HEK293 (cell line): ENCODE measurements around the gene TNS1.

ENCODE experiments used
- CTCF ChIA-PET: fragments of 350-600 bp; formaldehyde crosslinking; extraction: SDS; loops from one replicate; lab custom pipeline; 2021; ENCODE audit warnings: antibody characterized with exemption; lab: Yijun Ruan, JAX
- POLR2A ChIA-PET: fragments of 300-600 bp; formaldehyde crosslinking; extraction: SDS; loops from one replicate; lab custom pipeline; 2020; ENCODE audit warnings: antibody characterized with exemption, inconsistent platforms; lab: Yijun Ruan, JAX
- H3K27ac ChIP-seq: fragments of 200-500 bp; sonication (Bioruptor generic); 2 replicates; pipeline ENCODE4 v1.5.1; 2014; ENCODE audit warnings: low read depth, low read length, control low read depth, inconsistent platforms; ENCODE audit errors: extremely low read depth
- H3K36me3 ChIP-seq, 2 experiments: fragments of 200-500 bp in 1 of 2; sonication (Bioruptor generic) in 1 of 2; 1 replicate in 1 of 2; 2 replicates in 1 of 2; pipeline ENCODE4 v1.5.1; 2014 to 2017; ENCODE audit warnings: inconsistent platforms in 2 of 2, low read length in 2 of 2; ENCODE audit not compliant: control insufficient read depth in 2 of 2, insufficient read depth in 1 of 2
- H3K4me1 ChIP-seq: fragments of 200-500 bp; sonication (Bioruptor generic); 2 replicates; pipeline ENCODE4 v1.5.1; 2014; ENCODE audit warnings: mild to moderate bottlenecking, low read length, inconsistent platforms; ENCODE audit not compliant: control insufficient read depth, insufficient read depth
- H3K4me3 ChIP-seq: 2 replicates; pipeline ENCODE4 v1.5.1; 2011; ENCODE audit warnings: low read depth, mild to moderate bottlenecking, control low read depth, low read length, moderate library complexity
- H3K9me3 ChIP-seq: fragments of 200-500 bp; sonication (Bioruptor generic); 2 replicates; pipeline ENCODE4 v1.5.1; 2014; ENCODE audit warnings: low read depth, low read length, inconsistent platforms; ENCODE audit not compliant: control insufficient read depth, insufficient read depth
- BCL11B ChIP-seq: fragments of 450-650 bp; formaldehyde crosslinking; IDR thresholded peaks from 2 replicates; pipeline ENCODE4 v1.5.1; 2016; ENCODE audit warnings: low read depth, missing biosample characterization, missing genetic modification characterization
- GLI2 ChIP-seq: fragments of 450-650 bp; formaldehyde crosslinking; IDR thresholded peaks from 2 replicates; pipeline ENCODE4; 2017; ENCODE audit warnings: missing biosample characterization, missing genetic modification characterization, low read depth, borderline replicate concordance
- KLF17 ChIP-seq: fragments of 450-650 bp; formaldehyde crosslinking; IDR thresholded peaks from 2 replicates; pipeline ENCODE4 v1.5.1; 2016; ENCODE audit warnings: missing biosample characterization, missing genetic modification characterization
- KLF8 ChIP-seq: fragments of 450-650 bp; formaldehyde crosslinking; IDR thresholded peaks from 2 replicates; pipeline ENCODE4 v1.5.1; 2016; ENCODE audit warnings: missing biosample characterization, missing genetic modification characterization
- PRDM10 ChIP-seq: fragments of 450-650 bp; formaldehyde crosslinking; IDR thresholded peaks from 2 replicates; pipeline ENCODE4 v1.5.1; 2016; ENCODE audit warnings: missing biosample characterization, missing genetic modification characterization
- SALL2 ChIP-seq: fragments of 450-650 bp; formaldehyde crosslinking; IDR thresholded peaks from 2 replicates; pipeline ENCODE4 v1.5.0; 2017; ENCODE audit warnings: missing biosample characterization, mild to moderate bottlenecking, missing genetic modification characterization, borderline replicate concordance
- ZBTB10 ChIP-seq: fragments of 450-650 bp; formaldehyde crosslinking; IDR thresholded peaks from 2 replicates; pipeline ENCODE4 v1.5.1; 2016; ENCODE audit warnings: missing biosample characterization, missing genetic modification characterization
- ZNF121 ChIP-seq: fragments of 450-650 bp; formaldehyde crosslinking; IDR thresholded peaks from 2 replicates; pipeline ENCODE4 v1.5.1; 2016; ENCODE audit warnings: missing biosample characterization, missing genetic modification characterization
- ZNF16 ChIP-seq: fragments of 450-650 bp; formaldehyde crosslinking; IDR thresholded peaks from 2 replicates; pipeline ENCODE4 v1.5.1; 2016; ENCODE audit warnings: low read depth, missing biosample characterization, missing genetic modification characterization
- ZNF169 ChIP-seq: fragments of 450-650 bp; formaldehyde crosslinking; IDR thresholded peaks from 2 replicates; pipeline ENCODE4 v1.5.1; 2016; ENCODE audit warnings: missing biosample characterization, missing genetic modification characterization
- ZNF23 ChIP-seq: fragments of 450-650 bp; formaldehyde crosslinking; IDR thresholded peaks from 2 replicates; pipeline ENCODE4 v1.5.1; 2016; ENCODE audit warnings: missing biosample characterization, missing genetic modification characterization, borderline replicate concordance
- ZNF248 ChIP-seq: fragments of 450-650 bp; formaldehyde crosslinking; IDR thresholded peaks from 2 replicates; pipeline ENCODE4 v1.5.1; 2017; ENCODE audit warnings: missing biosample characterization, missing genetic modification characterization
- ZNF433 ChIP-seq: fragments of 450-650 bp; formaldehyde crosslinking; IDR thresholded peaks from 2 replicates; pipeline ENCODE4 v1.5.1; 2016; ENCODE audit warnings: missing biosample characterization, missing genetic modification characterization, low read depth
- ZNF48 ChIP-seq: fragments of 450-650 bp; formaldehyde crosslinking; IDR thresholded peaks from 2 replicates; pipeline ENCODE4 v1.5.1; 2016; ENCODE audit warnings: missing biosample characterization, missing genetic modification characterization
- ZNF548 ChIP-seq: fragments of 450-650 bp; formaldehyde crosslinking; IDR thresholded peaks from 2 replicates; pipeline ENCODE4 v1.5.1; 2016; ENCODE audit warnings: missing biosample characterization, missing genetic modification characterization
- ZNF645 ChIP-seq: fragments of 450-650 bp; formaldehyde crosslinking; IDR thresholded peaks from 2 replicates; pipeline ENCODE4; 2016; ENCODE audit warnings: missing biosample characterization, missing genetic modification characterization
- ZNF660 ChIP-seq: fragments of 450-650 bp; IDR thresholded peaks from 2 replicates; pipeline ENCODE4 v1.5.1; 2018; ENCODE audit warnings: missing biosample characterization, mild to moderate bottlenecking, missing genetic modification characterization
- ZNF704 ChIP-seq: fragments of 450-650 bp; formaldehyde crosslinking; IDR thresholded peaks from 2 replicates; pipeline ENCODE4 v1.5.1; 2016; ENCODE audit warnings: missing biosample characterization, missing genetic modification characterization
- ZNF843 ChIP-seq: fragments of 450-650 bp; formaldehyde crosslinking; IDR thresholded peaks from 2 replicates; pipeline ENCODE4 v1.5.1; 2016; ENCODE audit warnings: missing biosample characterization, missing genetic modification characterization
- ZSCAN5A ChIP-seq: fragments of 450-650 bp; formaldehyde crosslinking; IDR thresholded peaks from 2 replicates; pipeline ENCODE4 v1.5.1; 2016; ENCODE audit warnings: missing biosample characterization, missing genetic modification characterization

The TNS1 gene

GRCh38 chr2:217981084-217981730 lies 21.6 kb downstream of the TNS1 start:
- Histone ChIP-seq H3K4me3 (no peak overlapping the region), H3K4me1 (peaks cover 3% of the 10 kb centered on the region; the same call in 1 of the 2 replicates), H3K9me3 (no peaks in the 10 kb centered on the region), H3K27ac (no peak overlapping the region), H3K36me3 (no peaks in the 10 kb centered on the region)
- CTCF ChIA-PET: no interaction called here
- POLR2A ChIA-PET: interaction anchor here (0.7 kb wide), 1 partner anchor 26 kb away, joined by 5 read pairs; no protein-coding TSS in a partner anchor
- no peak for TF ChIP-seq KLF17 (tag by site-specific recombination)
- TF ChIP-seq ZNF169 (tag by site-specific recombination): no peak
- TF ChIP-seq KLF8 (tag by site-specific recombination): no peak
- no peak for TF ChIP-seq BCL11B
- TF ChIP-seq PRDM10 (tag by site-specific recombination): no peak
- TF ChIP-seq GLI2 (tag by site-specific recombination): no peak
- no peak for TF ChIP-seq ZNF48 (tag by site-specific recombination)
- TF ChIP-seq ZNF121 (tag by site-specific recombination): no peak
- no peak for TF ChIP-seq ZNF16 (tag by site-specific recombination)
- no peak for TF ChIP-seq SALL2 (tag by site-specific recombination)
- TF ChIP-seq ZNF645 (tag by site-specific recombination): no peak
- no peak for TF ChIP-seq ZNF660 (tag by site-specific recombination)
- TF ChIP-seq ZNF23 (tag by site-specific recombination): no peak
- TF ChIP-seq ZNF248: no peak
- TF ChIP-seq ZBTB10 (tag by site-specific recombination): no peak
- no peak for TF ChIP-seq ZNF843 (tag by site-specific recombination)
- no peak for TF ChIP-seq ZNF433 (tag by site-specific recombination)
- no peak for TF ChIP-seq ZNF548
- no peak for TF ChIP-seq ZNF704 (tag by site-specific recombination)
- TF ChIP-seq ZSCAN5A (tag by site-specific recombination): no peak
